Lung (tissue), 12 donors: Measurements from ENCODE around the gene UGT1A1. TPM values are rescaled to one million over a fixed set of nuclear protein-coding genes. Genes with fewer than 3 reads are reported as not detected.

Experiments
- ATAC-seq: fragments of 200-7000 bp; cut with Tn5 transposase; one replicate; pipeline ENCODE4 v1.9.1; 2020; ENCODE audit warnings: moderate number of reproducible peaks; ENCODE audit not compliant: insufficient read depth, low FRiP score
- DNase-seq, 3 donors: peaks; one replicate each; pipeline ENCODE4 v3.0.0-alpha.2; 2013 to 2017
- H3K27ac ChIP-seq, 2 donors: one replicate each; pipeline ENCODE4 v1.5.1; 2013; ENCODE audit warnings: mild to moderate bottlenecking in 2 of 2, moderate library complexity in 2 of 2, control low read depth in 1 of 2, inconsistent platforms in 1 of 2, low read depth in 1 of 2, low read length in 1 of 2
- H3K27me3 ChIP-seq, 3 donors: one replicate each; pipeline ENCODE4 v1.5.1; 2013; ENCODE audit warnings: low read length in 2 of 3; ENCODE audit not compliant: control insufficient read depth in 3 of 3, insufficient read depth in 3 of 3
- H3K36me3 ChIP-seq, 4 donors: one replicate each; pipeline ENCODE4 v1.5.1; 2013; ENCODE audit warnings: low read length in 4 of 4, mild to moderate bottlenecking in 1 of 4, moderate library complexity in 1 of 4; ENCODE audit not compliant: control insufficient read depth in 4 of 4, insufficient read depth in 4 of 4
- H3K4me1 ChIP-seq, 5 donors: one replicate each; pipeline ENCODE4 v1.5.1; 2013; ENCODE audit warnings: low read length in 5 of 5, mild to moderate bottlenecking in 2 of 5, moderate library complexity in 1 of 5; ENCODE audit not compliant: control insufficient read depth in 5 of 5, insufficient read depth in 5 of 5
- H3K4me3 ChIP-seq: one replicate; pipeline ENCODE4 v1.5.1; 2013; ENCODE audit warnings: mild to moderate bottlenecking, control low read depth, moderate library complexity
- H3K9ac ChIP-seq, 2 donors: one replicate each; pipeline ENCODE4 v1.5.1; 2013; ENCODE audit warnings: low read length in 2 of 2, control low read depth in 1 of 2; ENCODE audit not compliant: insufficient read depth in 1 of 2
- H3K9me3 ChIP-seq, 4 donors: one replicate each; pipeline ENCODE4 v1.5.1; 2013; ENCODE audit warnings: low read length in 3 of 4, mild to moderate bottlenecking in 1 of 4, moderate library complexity in 1 of 4; ENCODE audit not compliant: control insufficient read depth in 4 of 4, insufficient read depth in 3 of 4
- CTCF ChIP-seq: IDR thresholded peaks from 2 replicates; pipeline ENCODE4 v1.5.1; 2012; ENCODE audit warnings: mild to moderate bottlenecking; ENCODE audit errors: control extremely low read depth, extremely low read depth
- WGBS, 2 donors: extraction: QIAGEN DNeasy Blood & Tissue Kit; methylation state at CpG; one replicate each; pipeline ENCODE4 v1.1.7; 2013; 5-methylcytosine and 5-hydroxymethylcytosine counted together
- polyA plus RNA-seq, 2 donors: library from polyadenylated mRNA; stranded (reverse); fragments of 200-250 nt; gene quantifications; one replicate each; pipeline ENCODE4 v1.2.1, GENCODE V29; 2013
- total RNA-seq, 2 donors: library from RNA; depleted of rRNA in 1 of 2; stranded (reverse); fragments of >200 nt in 1 of 2; gene quantifications; one replicate each; pipeline ENCODE4 v1.2.1, GENCODE V29; 2014 to 2021
- donor health status: control.
- donor health status: control.
- donor health status: Bipolar disorder and iron deficiency.
- donor health status: healthy.
- donor health status: DM: yes; HTN: yes; CAD: no.

The UGT1A1 gene
- total and polyA plus RNA-seq, 4 donors = 0.01 to 0.49 (median 0.04) TPM; not detected in 1

GRCh38 chr2:233818639-233819621 is 58.9 kb downstream of the UGT1A1 start:
- DNase-seq = no peak
- 75 to 85% methylated on average over 17 of the region's 17 CpGs for WGBS, 2 donors
- TF ChIP-seq CTCF = no peak

GRCh38 chr2:233819884-233820773 is 60.1 kb downstream of the UGT1A1 start:
- WGBS, 2 donors = 86 to 90% methylated on average over 18 of the region's 18 CpGs
- H3K9ac ChIP-seq = no peak overlapping the region
- H3K36me3 ChIP-seq = no peaks in the 10 kb centered on the region
- H3K4me1 ChIP-seq = no peaks in the 10 kb centered on the region
- peaks cover 0 to 2% (median 0%) of the 10 kb centered on the region in 4 donors for H3K9me3 ChIP-seq
- H3K4me3 ChIP-seq = no peak overlapping the region
- DNase-seq (no peak), ATAC-seq (no peak)
- no peak overlapping the region for H3K27ac ChIP-seq
- TF ChIP-seq CTCF = no peak
- no peaks in the 10 kb centered on the region for H3K27me3 ChIP-seq

More at GRCh38 chr2:233818639-233819621, 58.9 kb downstream of the UGT1A1 start:
- Histone ChIP-seq H3K4me1 (no peaks in the 10 kb centered on the region), H3K36me3 (no peaks in the 10 kb centered on the region), H3K9ac (no peak overlapping the region), H3K9me3 (peaks cover 0 to 2% (median 0%) of the 10 kb centered on the region in 4 donors), H3K4me3 (no peak overlapping the region), H3K27me3 (no peaks in the 10 kb centered on the region), H3K27ac (no peak overlapping the region)
- ATAC-seq = no peak

- Histone ChIP-seq H3K4me1 (no peaks in the 10 kb centered on the region), H3K9me3 (peaks cover 0 to 2% (median 0%) of the 10 kb centered on the region in 4 donors), H3K36me3 (no peaks in the 10 kb centered on the region), H3K9ac (no peak overlapping the region), H3K27ac (no peak overlapping the region), H3K27me3 (no peaks in the 10 kb centered on the region), H3K4me3 (no peak overlapping the region)
- 85 to 90% methylated on average over 6 of the region's 6 CpGs for WGBS, 2 donors
- TF ChIP-seq CTCF = no peak
- ATAC-seq = no peak
- no peak for DNase-seq
Measured at GRCh38 chr2:233820774-233821105, 60.7 kb downstream of the UGT1A1 start.
